ENCODE data around the gene FSTL5. TPM values are rescaled to one million over a fixed set of nuclear protein-coding genes. Genes with fewer than 3 reads are reported as not detected.

The FSTL5 gene
- total RNA-seq, 4 donors from 2014 or later = 0.33 to 1.1 TPM; not detected in 2

- H3K9me3 ChIP-seq = no peaks in the 10 kb centered on the region
- WGBS, 2 donors = 62 to 71% methylated on average over 3 of the region's 3 CpGs
- intact Hi-C loops (cut with DNase I) = no loop called here
- H3K4me3 ChIP-seq (replicated peaks in 1 of 3) = no peak overlapping the region
- no peaks in the 10 kb centered on the region for H3K36me3 ChIP-seq
- no peaks in the 10 kb centered on the region for H3K27me3 ChIP-seq
- TF ChIP-seq POLR2A (IDR thresholded peaks at IDR 0.05) = no peak
- no peak for TF ChIP-seq CTCF (IDR thresholded peaks at IDR 0.05)
- no peaks in the 10 kb centered on the region for H3K4me1 ChIP-seq
- H3K27ac ChIP-seq = no peak overlapping the region
- DNase-seq = no peak
Measured at GRCh38 chr4:162126729-162127128, 37.1 kb downstream of the FSTL5 start.

- 80 to 86% methylated on average over 2 of the region's 2 CpGs for WGBS, 2 donors
- Histone ChIP-seq H3K36me3 (no peaks in the 10 kb centered on the region), H3K4me1 (no peaks in the 10 kb centered on the region), H3K9me3 (no peaks in the 10 kb centered on the region), H3K27me3 (no peaks in the 10 kb centered on the region), H3K27ac (no peak overlapping the region), H3K4me3 (replicated peaks in 1 of 3) (no peak overlapping the region)
- no peak for DNase-seq
- intact Hi-C loops (cut with DNase I) = no loop called here
- no peak for TF ChIP-seq CTCF (IDR thresholded peaks at IDR 0.05)
- no peak for TF ChIP-seq POLR2A (IDR thresholded peaks at IDR 0.05)
Measured at GRCh38 chr4:162117051-162117450, 46.7 kb downstream of the FSTL5 start.

GRCh38 chr4:162116095-162116779 lies 47.6 kb downstream of the FSTL5 start:
- 52% methylated on average over 13 of the region's 13 CpGs for WGBS, 2 donors
- H3K36me3 ChIP-seq = no peaks in the 10 kb centered on the region
- H3K4me1 ChIP-seq = no peaks in the 10 kb centered on the region
- no peak overlapping the region for H3K4me3 ChIP-seq (replicated peaks in 1 of 3)
- H3K27ac ChIP-seq = no peak overlapping the region
- no peaks in the 10 kb centered on the region for H3K27me3 ChIP-seq
- intact Hi-C loops (cut with DNase I) = no loop called here
- no peak for DNase-seq
- H3K9me3 ChIP-seq = no peaks in the 10 kb centered on the region
- TF ChIP-seq POLR2A (IDR thresholded peaks at IDR 0.05) (no peak), CTCF (IDR thresholded peaks at IDR 0.05) (no peak)

GRCh38 chr4:162115333-162115732 lies 48.5 kb downstream of the FSTL5 start:
- TF ChIP-seq POLR2A (IDR thresholded peaks at IDR 0.05) (no peak), CTCF (IDR thresholded peaks at IDR 0.05) (no peak)
- intact Hi-C loops (cut with DNase I) = no loop called here
- Histone ChIP-seq H3K27ac (no peak overlapping the region), H3K4me3 (replicated peaks in 1 of 3) (no peak overlapping the region), H3K9me3 (no peaks in the 10 kb centered on the region), H3K4me1 (no peaks in the 10 kb centered on the region), H3K27me3 (no peaks in the 10 kb centered on the region), H3K36me3 (no peaks in the 10 kb centered on the region)
- 51 to 56% methylated on average over 3 of the region's 3 CpGs for WGBS, 2 donors
- no peak for DNase-seq

GRCh38 chr4:162111078-162111477 lies 52.7 kb downstream of the FSTL5 start:
- H3K4me1 ChIP-seq = no peaks in the 10 kb centered on the region
- no peaks in the 10 kb centered on the region for H3K27me3 ChIP-seq
- no peaks in the 10 kb centered on the region for H3K36me3 ChIP-seq
- H3K9me3 ChIP-seq = no peaks in the 10 kb centered on the region
- no peak for DNase-seq
- WGBS, 2 donors = 94 to 95% methylated on average over 4 of the region's 4 CpGs
- no peak overlapping the region for H3K27ac ChIP-seq
- no peak overlapping the region for H3K4me3 ChIP-seq (replicated peaks in 1 of 3)
- TF ChIP-seq POLR2A (IDR thresholded peaks at IDR 0.05) (no peak), CTCF (IDR thresholded peaks at IDR 0.05) (no peak)
- intact Hi-C loops (cut with DNase I) = no loop called here
